ENCODE results near the gene PRSS56. TPM values are rescaled to one million over a fixed set of nuclear protein-coding genes. Genes with fewer than 3 reads are reported as not detected.

Gene PRSS56
- total RNA-seq (2014; rRNA removed; shearing (Covaris generic)), result not detected in 2 replicates
- polyA plus RNA-seq (2015; cell fraction: cytosol; rRNA removed), result not detected in 2 replicates
- polyA plus RNA-seq (2015; cell fraction: nucleus; rRNA removed), result not detected in 2 replicates

DNA sequence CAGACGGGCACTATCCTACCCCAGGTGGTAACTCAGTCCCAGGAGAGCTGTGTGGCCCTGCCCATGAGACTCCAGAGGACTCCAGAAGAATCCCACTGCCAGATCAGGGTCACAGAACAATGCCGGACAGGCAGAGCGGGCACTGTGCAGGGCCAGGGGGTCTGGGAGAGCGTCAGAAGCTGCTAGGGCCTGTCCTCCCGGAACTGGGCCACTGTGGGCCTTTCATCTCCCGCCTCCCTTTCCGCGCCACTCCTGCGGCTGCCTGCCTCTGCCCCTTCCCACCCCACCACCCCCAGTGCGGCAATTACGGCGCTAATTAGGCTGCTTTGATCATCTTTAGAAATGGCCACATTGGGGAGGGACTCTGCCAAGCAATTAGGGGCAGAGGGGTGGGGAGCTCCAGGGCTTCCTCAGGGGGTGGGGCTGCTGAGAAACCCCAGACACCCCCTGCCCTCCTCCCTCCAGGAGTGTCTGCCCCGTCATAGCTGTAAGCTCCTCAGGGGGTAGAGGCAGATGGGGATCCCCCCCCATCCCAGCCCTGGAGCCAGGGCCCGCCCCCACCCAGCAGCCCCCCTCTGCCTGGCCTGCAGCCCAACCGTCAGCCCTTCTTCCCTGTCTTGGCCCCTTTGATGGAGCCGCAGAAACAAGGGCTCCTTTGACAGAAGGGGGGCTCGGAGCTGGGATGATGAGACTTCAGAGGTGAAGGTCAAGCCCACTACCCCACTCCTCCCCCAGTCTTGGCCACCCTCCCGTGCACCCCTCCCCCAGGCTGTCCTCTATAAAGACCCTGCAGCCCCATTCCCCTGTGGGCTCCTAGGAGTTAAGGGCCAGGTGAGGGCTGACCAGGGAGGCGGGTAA is at the start of gene PRSS56:
Gene PRSS56 (plus strand): TSS at position 808 of the 858 bp plus-strand sequence. CDS start 211 bp downstream, outside the sequence.
- DNase-seq (ENCODE audit: low read depth), result no peak

DNA sequence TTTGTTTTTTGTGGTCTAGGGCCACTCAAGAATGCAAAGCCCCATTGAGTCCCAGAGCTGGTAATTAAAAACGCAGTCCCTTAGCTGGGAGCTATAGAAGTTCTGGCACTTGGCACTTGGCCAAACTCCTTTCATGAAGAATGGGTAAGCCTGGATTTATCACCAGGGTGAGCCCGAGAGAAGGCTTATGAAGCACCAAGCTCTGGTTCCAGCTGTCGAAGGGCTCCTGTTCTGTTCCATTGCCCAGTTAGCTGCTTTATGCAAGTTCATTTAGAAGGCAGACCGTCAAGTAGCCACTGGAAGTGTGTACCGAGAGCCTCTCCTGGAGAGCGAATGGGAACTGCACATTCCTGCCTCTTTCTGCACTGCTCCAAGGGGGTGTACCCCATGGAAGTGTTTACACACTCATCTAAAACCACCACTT is 46.7 kb upstream of the PRSS56 start:
- DNase-seq (ENCODE audit: low read depth), result no peak

DNA sequence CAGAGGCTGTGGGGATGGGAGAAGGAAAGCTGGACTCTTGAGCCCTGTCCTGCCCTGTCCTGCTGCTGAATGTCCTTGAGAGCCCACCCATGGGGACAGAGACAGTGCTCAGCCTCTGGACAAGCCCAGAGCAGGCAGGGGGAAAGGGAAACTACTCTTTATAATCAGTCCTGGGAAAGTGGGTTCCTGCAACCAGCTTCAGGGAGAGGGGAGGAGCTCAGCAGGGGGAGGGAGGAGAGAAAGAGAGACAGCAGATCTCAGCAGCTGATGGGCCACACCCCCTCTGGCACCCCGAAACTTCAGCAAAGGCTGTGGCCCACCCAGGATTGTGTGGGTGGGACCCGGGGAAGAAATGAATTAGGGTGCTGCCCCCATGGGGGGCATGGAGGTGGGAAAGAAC is 44.1 kb upstream of the PRSS56 start:
- no peak for DNase-seq (ENCODE audit: low read depth)

DNA sequence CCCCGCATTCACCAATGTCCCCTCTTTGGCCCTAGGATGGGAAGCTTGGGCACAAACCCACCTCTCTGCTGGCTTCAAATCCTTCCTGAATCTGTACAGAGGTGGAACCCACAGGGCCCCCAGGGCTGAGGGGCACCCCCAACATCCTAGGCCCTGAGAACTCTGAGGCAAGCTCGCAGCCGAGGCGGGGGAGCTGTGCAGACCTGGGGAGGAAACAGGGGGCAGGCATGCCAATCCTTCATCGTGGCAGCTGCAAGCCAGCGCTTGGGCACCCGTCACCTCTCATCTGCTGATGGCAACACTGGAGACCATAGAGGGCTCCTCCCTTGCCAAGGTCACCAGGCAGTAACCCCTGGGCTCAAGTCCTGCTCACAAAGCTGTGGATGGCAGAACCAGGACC is 43.4 kb upstream of the PRSS56 start:
- no peak for DNase-seq (ENCODE audit: low read depth)

GRCh38 chr2:232477751-232478510 is 42.3 kb upstream of the PRSS56 start:
- no peak for DNase-seq (ENCODE audit: low read depth)

DNA sequence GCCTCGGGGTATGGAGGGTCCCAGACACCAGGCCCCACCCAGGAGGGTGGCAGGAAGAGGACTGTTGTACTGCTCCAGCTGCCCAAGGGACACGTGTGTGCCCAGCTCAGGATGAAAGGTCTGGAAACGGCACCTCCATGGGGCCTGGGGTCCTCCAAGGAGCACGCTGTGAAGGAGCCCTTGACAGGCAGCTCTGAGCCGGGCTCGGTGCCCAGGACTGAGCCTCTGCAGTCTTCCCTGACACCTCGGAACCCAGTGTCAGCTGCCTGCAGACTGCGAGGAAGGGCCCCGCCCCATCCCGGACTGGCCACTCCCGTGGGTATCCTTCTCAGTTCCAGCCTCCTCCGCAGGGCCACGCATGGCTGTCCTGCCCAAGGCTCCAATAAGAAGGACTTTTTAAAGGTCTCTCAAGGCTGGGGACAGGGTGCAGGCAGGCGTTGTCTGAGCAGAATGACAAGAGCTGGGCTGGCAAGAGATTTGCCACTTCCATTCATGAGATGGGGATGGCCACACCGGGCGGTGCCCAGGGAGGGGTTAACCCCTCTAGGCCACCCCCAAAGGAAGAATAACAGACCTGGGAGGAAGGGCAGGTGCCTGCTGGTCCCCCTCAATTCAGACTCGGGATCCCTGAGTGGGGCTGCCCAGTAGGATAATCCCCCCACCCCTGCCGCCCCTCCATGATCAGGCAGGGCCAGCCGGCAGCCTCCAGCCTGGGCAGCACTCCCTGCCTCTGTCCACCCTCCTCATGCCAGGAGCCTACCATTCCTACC is 41.4 kb upstream of the PRSS56 start:
- DNase-seq (ENCODE audit: low read depth), result no peak

DNA sequence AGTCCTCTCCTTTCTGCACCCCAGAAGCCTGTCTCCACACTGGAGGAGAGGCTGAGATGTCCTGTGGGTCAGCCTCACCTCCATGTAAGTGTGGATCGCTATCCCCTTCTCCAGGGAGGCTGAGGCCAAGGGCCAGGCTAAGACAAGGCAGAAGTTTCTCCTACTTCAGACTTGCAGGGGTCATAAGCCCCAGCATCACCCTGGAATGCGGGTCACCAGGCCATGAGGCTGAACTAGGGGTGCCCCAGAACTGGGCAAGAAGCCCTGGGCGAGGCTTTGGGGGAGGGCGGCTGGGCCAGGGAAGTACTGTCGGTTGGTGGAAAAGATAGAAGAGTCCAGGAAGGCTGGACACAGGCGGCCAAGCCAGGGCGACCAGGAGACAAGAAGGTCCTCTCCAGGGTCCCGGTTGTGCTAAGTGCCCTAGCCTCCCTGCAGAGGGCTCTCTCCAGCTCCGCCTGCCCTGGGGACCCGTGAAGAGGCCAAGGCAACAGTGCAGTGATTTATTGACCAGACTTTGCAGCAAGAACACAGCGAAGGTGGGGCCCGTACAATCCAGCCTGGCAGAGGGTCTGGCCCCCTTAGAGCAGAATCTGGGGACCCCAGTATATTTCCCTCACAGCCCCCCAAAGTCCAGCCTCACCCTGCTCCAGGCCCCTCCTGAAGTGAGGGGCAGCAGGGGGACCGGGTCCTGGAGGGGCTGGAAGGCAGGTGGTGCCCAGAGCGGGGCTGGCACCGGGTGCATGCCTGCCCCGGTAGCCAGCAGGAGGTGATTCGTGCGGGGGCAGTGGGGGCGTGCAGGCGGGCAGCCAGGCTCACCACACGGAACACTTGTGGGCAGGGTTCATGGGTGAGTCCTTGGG is 40.6 kb upstream of the PRSS56 start:
- DNase-seq (ENCODE audit: low read depth), result no peak

- no peak for DNase-seq (ENCODE audit: low read depth)
Measured at GRCh38 chr2:232480201-232481190, 39.7 kb upstream of the PRSS56 start.

GRCh38 chr2:232481322-232482140 is 38.7 kb upstream of the PRSS56 start:
- DNase-seq (ENCODE audit: low read depth), result no peak

DNA sequence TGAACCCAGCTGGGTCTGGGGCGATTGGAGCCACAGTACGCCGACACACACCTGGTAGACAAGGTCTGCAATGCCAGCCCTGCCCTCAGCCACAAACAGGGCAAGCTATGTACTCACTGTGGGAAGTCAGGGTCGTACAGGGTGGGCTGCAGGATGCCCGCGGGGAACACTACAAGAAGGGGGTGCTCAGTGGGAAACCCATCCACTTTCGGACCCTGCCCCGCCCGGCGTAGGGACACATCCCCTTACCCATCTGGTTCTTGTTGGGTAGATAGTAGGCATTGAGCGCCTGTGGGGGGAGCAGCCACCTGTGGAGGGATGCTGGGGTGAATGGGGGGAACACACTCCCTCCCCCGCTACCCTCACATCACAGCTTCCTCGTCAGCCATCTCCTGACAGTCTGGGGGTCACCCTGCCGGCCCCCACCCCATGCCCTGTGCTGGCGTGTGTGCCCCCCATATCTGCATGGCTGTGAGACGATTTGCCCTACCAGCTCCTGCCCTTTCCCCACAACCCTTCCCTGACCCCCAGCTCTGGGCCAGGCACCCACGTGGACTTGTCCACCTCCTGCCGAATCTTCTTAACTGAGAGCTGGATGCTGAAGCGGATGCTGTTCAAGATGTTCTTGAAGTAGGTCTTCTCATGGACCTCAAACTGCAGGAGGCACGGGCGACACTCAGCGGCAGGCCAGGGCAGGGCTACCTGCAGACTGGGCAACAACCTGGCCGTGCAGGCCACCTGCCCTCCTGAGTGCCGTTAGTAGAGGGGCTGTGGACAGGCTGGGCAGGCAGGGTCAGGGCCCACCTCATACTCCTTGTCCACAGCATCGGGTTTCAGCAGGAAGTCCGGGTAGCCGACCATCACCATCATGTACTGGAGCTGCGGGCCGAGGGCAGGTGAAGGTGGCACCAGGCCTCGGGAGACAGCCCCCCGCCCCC is 37.6 kb upstream of the PRSS56 start:
- no peak for DNase-seq (ENCODE audit: low read depth)

GRCh38 chr2:232483311-232483922 is 36.8 kb upstream of the PRSS56 start:
- DNase-seq (ENCODE audit: low read depth), result no peak

DNA sequence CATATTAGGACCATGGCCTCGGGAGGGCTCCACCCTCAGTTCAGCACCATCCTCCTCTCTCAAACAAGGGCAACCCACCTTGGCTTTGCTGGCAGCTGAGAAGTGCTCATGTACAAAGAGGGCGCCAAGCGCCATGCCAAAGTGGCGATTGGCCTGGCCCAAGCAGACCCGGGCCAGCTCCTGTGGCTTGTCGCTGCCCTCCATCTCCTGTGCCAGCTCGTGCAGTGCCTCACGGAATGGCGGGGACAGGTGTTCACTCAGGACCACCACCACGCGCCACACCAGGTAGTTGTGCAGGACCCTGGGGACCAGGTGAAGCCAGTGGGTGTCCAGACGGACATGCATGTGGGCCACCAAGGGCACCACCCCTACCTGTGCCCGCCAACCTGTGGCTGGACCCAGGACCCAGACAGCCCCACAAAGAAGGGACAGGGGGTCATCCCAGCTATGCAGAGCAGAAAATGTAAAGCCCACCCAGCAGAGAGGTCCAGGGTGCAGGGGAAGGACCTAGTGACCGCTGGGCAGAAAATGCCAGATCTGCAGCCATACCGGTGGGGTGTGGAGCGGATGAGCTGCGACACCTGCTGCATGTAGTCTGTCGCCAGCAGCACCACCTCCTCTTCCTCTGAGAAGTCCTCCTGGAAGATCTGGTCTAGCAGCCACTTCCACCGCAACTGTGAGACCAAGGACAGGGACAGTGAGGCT is 36.1 kb upstream of the PRSS56 start:
- DNase-seq (ENCODE audit: low read depth), result no peak

DNA sequence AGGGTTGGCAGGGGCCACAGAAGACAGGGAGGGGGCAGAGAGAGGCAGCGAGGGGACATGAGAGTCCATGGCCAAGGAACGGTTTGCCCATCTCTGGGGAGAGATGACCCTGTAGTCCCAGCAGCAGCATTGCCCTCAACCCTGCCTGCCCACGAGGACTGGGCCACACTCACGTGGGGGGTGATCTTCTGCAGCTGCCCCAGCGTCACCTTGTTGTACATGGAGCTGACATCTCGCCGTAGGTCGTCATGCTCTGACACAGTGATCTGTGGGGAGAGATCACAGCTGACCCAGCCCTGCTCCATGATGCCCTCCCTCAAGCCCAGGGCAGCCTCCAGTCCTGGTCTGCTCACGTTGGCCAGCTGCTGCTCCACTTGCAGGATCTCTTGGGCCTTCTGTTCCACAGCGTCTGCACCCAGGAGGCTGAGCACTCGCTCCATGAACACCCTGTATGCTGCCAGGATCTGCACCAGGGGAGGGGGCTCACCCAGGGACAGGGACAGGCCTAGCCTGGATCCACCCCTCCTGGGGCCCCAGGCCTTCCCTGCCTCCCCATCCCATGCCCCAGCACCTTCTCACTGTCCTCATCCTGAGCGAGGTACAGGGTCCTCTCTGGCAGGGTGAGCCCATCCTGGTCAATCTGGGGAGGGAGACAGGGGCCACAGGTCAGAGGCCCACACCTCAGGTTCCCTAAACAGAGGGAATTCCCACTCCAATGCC is 35.4 kb upstream of the PRSS56 start:
- no peak for DNase-seq (ENCODE audit: low read depth)

- DNase-seq (ENCODE audit: low read depth), result no peak
Measured at GRCh38 chr2:232485348-232485756, 34.8 kb upstream of the PRSS56 start.

DNA sequence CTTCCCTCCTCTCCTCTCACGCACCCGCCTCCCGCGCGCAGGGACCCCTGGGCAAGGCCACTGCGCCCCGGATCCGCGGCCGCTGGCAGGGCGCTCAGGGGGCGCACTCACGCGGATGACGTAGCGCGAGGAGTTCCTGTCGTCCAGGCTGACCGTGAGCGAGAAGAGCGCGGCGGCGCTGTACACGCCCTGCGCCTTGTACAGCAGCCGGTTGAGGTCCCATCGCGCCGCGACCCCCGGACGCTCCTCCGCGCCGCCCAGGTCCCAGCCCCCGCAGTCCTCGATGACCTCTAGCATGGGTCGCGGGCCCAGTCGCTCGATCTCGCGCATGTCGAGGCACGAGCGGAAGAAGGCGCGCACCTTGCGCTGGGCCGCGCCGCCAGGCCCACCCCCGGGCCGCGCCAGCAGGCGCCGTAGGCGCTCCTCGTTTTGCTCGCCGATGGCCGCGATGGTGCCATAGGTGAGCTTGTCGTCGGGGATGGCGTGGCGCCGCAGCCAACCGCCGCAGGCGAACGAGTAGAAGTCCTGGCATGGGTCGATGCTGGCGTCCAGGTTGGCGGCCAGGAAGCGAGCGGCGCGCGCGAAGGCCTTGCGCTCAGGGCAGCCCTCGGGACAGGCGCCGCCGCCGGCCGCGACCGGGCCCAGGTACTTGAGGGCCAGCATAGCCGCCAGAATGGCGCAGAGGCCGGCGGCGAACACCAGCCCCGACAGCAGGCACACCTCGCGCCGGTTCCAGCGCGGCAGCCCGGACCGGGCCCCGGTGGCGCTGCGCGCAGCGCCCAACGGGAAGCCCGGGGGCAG is 34.2 kb upstream of the PRSS56 start:
- no peak for DNase-seq (ENCODE audit: low read depth)
